KBM-7 (cell line): ENCODE results near the gene SPOCD1.
"Not testable (repeated sequence)": the region's sequence is repeated elsewhere in the genome, so short reads cannot be mapped to it uniquely, and the experiment has no call there.

Experiments used
- DNase-seq: peaks from one replicate; pipeline ENCODE4 v3.0.0-alpha.2; 2015
- in situ Hi-C: fragments of 300-500 bp; cut with MboI; formaldehyde crosslinking; loops from 2 replicates; pipeline ENCODE4 v1.14.3; 2020; ENCODE audit warnings: low sequenced_read_pairs, low pct_unique_long_range_greater_than_20kb, mixed read lengths

The SPOCD1 gene

GRCh38 chr1:31831397-31832378, 15.9 kb upstream of the SPOCD1 start:
- in situ Hi-C loops = no loop called here
- DNase-seq = no peak

- no peak for DNase-seq
- in situ Hi-C loops = no loop called here
These were observed 14.7 kb upstream of the SPOCD1 start for GRCh38 chr1:31830511-31830910.

- no peak for DNase-seq
- in situ Hi-C loops = no loop called here
These were observed 14.2 kb upstream of the SPOCD1 start for GRCh38 chr1:31830065-31830464.

- no peak for DNase-seq
- in situ Hi-C loops = no loop called here
These were observed 13.3 kb upstream of the SPOCD1 start for GRCh38 chr1:31828926-31829690.

GRCh38 chr1:31828341-31828740, 12.5 kb upstream of the SPOCD1 start:
- in situ Hi-C loops = no loop called here
- no peak for DNase-seq

GRCh38 chr1:31823780-31824179, 8.0 kb upstream of the SPOCD1 start:
- no peak for DNase-seq
- in situ Hi-C loops = no loop called here

- in situ Hi-C loops = no loop called here
These were observed 6.9 kb upstream of the SPOCD1 start for GRCh38 chr1:31822766-31823165.

GRCh38 chr1:31820196-31820595, 4.4 kb upstream of the SPOCD1 start:
- DNase-seq, in situ Hi-C loops: not testable (repeated sequence)

More at GRCh38 chr1:31822766-31823165, 6.9 kb upstream of the SPOCD1 start:
- no peak for DNase-seq

- DNase-seq = no peak
- in situ Hi-C loops = no loop called here
These were observed 2.4 kb upstream of the SPOCD1 start for GRCh38 chr1:31818206-31818605.

- DNase-seq, in situ Hi-C loops: not testable (repeated sequence)
These were observed 1.1 kb upstream of the SPOCD1 start for GRCh38 chr1:31816947-31817346.

- DNase-seq, in situ Hi-C loops: not testable (repeated sequence)
These were observed 679 bp upstream of the SPOCD1 start for GRCh38 chr1:31816501-31816900.

GRCh38 chr1:31815307-31815645, 546 bp downstream of the SPOCD1 start:
- no peak for DNase-seq
- in situ Hi-C loops = no loop called here

GRCh38 chr1:31814631-31815306, 1.1 kb downstream of the SPOCD1 start:
- DNase-seq = no peak
- in situ Hi-C loops = no loop called here

- DNase-seq = no peak
- in situ Hi-C loops = no loop called here
These were observed 1.7 kb downstream of the SPOCD1 start for GRCh38 chr1:31814041-31814511.

- DNase-seq = peak; percentile 30
- in situ Hi-C loops = no loop called here
These were observed 3.5 kb downstream of the SPOCD1 start for GRCh38 chr1:31812158-31812829.

GRCh38 chr1:31811605-31812004, 4.2 kb downstream of the SPOCD1 start:
- DNase-seq = no peak
- in situ Hi-C loops = no loop called here

GRCh38 chr1:31809698-31810097, 6.1 kb downstream of the SPOCD1 start:
- no peak for DNase-seq
- in situ Hi-C loops = no loop called here

- DNase-seq = no peak
- in situ Hi-C loops = no loop called here
These were observed 8.4 kb downstream of the SPOCD1 start for GRCh38 chr1:31807273-31808048.
